Muscle of back (tissue), 11 donors: ENCODE measurements around the gene CNKSR3. TPM values are rescaled to one million over a fixed set of nuclear protein-coding genes. Genes with fewer than 3 reads are reported as not detected.

Experiments
- DNase-seq, 3 donors: peaks; one replicate each; pipeline versions ENCODE4 v3.0.0 to v3.0.0-alpha.2; 2013
- polyA plus RNA-seq, 10 donors: library from polyadenylated mRNA; unstranded; fragments of 120-200 nt; gene quantifications; one replicate each; pipeline ENCODE4 v1.2.1, GENCODE V29; 2013; ENCODE audit not compliant: insufficient read length in 10 of 10

The CNKSR3 gene
- polyA plus RNA-seq, 10 donors = 13.4 to 20.2 (median 17.3) TPM

GRCh38 chr6:154427446-154427845, 83.0 kb downstream of the CNKSR3 start:
- no peak for DNase-seq

GRCh38 chr6:154426997-154427396, 83.5 kb downstream of the CNKSR3 start:
- DNase-seq = no peak

- DNase-seq = no peak
Observed at GRCh38 chr6:154425034-154425433, 85.5 kb downstream of the CNKSR3 start.

- DNase-seq = no peak
Observed at GRCh38 chr6:154414021-154414813, 96.3 kb downstream of the CNKSR3 start.

- DNase-seq = no peak
Observed at GRCh38 chr6:154412106-154412820, 98.2 kb downstream of the CNKSR3 start.

- no peak for DNase-seq
Observed at GRCh38 chr6:154411076-154411475, 99.4 kb downstream of the CNKSR3 start.

GRCh38 chr6:154410619-154411072, 99.8 kb downstream of the CNKSR3 start:
- DNase-seq = peak; percentile 69 to 94 (median 83)

GRCh38 chr6:154408891-154409500, 101.5 kb downstream of the CNKSR3 start:
- no peak for DNase-seq

GRCh38 chr6:154407440-154407839, 103.0 kb downstream of the CNKSR3 start:
- no peak for DNase-seq

GRCh38 chr6:154406869-154407268, 103.6 kb downstream of the CNKSR3 start:
- no peak for DNase-seq

GRCh38 chr6:154406301-154406700, 104.2 kb downstream of the CNKSR3 start:
- DNase-seq = no peak

- no peak for DNase-seq
Observed at GRCh38 chr6:154404791-154405400, 105.6 kb downstream of the CNKSR3 start.

- peak in 2 of 3 donors; percentile 39 to 45 for DNase-seq
Observed at GRCh38 chr6:154403788-154404187, 106.7 kb downstream of the CNKSR3 start.

GRCh38 chr6:154402081-154402780, 108.3 kb downstream of the CNKSR3 start:
- DNase-seq = no peak

GRCh38 chr6:154399097-154399496, 111.4 kb downstream of the CNKSR3 start:
- no peak for DNase-seq

GRCh38 chr6:154397491-154398195, 112.8 kb downstream of the CNKSR3 start:
- no peak for DNase-seq

- no peak for DNase-seq
Observed at GRCh38 chr6:154395878-154396277, 114.6 kb downstream of the CNKSR3 start.

- no peak for DNase-seq
Observed at GRCh38 chr6:154395316-154395715, 115.2 kb downstream of the CNKSR3 start.

GRCh38 chr6:154394571-154394970, 115.9 kb downstream of the CNKSR3 start:
- no peak for DNase-seq

GRCh38 chr6:154390034-154390433, 120.5 kb downstream of the CNKSR3 start:
- no peak for DNase-seq

- no peak for DNase-seq
Observed at GRCh38 chr6:154388803-154389202, 121.7 kb downstream of the CNKSR3 start.
